ENCODE data around the gene CFAP53. TPM values are rescaled to one million over a fixed set of nuclear protein-coding genes. Genes with fewer than 3 reads are reported as not detected.

Gene CFAP53
- total RNA-seq, 1 donor from 2014 or later, result 0.63 TPM

- H3K4me3 Mint-ChIP-seq, result no peak overlapping the region
- H3K27ac Mint-ChIP-seq, result no peak overlapping the region
- intact Hi-C loops (cut with micrococcal nuclease), result loop anchor here (10.0 kb wide), 1 partner anchor 185 kb away; no protein-coding TSS in a partner anchor
- no peaks in the 10 kb centered on the region for H3K9me3 Mint-ChIP-seq
- no peaks in the 10 kb centered on the region for H3K36me3 Mint-ChIP-seq (ENCODE audit: low read depth)
- H3K27me3 Mint-ChIP-seq, result peaks cover 42% of the 10 kb centered on the region
- peaks cover 11% of the 10 kb centered on the region for H3K4me1 Mint-ChIP-seq
- DNase-seq, result no peak
These were observed 76.1 kb downstream of the CFAP53 start for GRCh38 chr18:50190236-50190635.

- Mint-ChIP-seq H3K36me3 (ENCODE audit: low read depth) (no peaks in the 10 kb centered on the region), H3K27ac (no peak overlapping the region), H3K4me3 (no peak overlapping the region), H3K9me3 (no peaks in the 10 kb centered on the region), H3K27me3 (peaks cover 41% of the 10 kb centered on the region), H3K4me1 (peaks cover 11% of the 10 kb centered on the region)
- intact Hi-C loops (cut with micrococcal nuclease), result no loop called here
- no peak for DNase-seq
These were observed 77.1 kb downstream of the CFAP53 start for GRCh38 chr18:50189160-50189559.

- intact Hi-C loops (cut with micrococcal nuclease), result no loop called here
- no peak for DNase-seq
- peaks cover 39% of the 10 kb centered on the region for H3K27me3 Mint-ChIP-seq
- peaks cover 9% of the 10 kb centered on the region for H3K4me1 Mint-ChIP-seq
- no peak overlapping the region for H3K4me3 Mint-ChIP-seq
- H3K9me3 Mint-ChIP-seq, result no peaks in the 10 kb centered on the region
- H3K27ac Mint-ChIP-seq, result no peak overlapping the region
- H3K36me3 Mint-ChIP-seq (ENCODE audit: low read depth), result no peaks in the 10 kb centered on the region
These were observed 77.6 kb downstream of the CFAP53 start for GRCh38 chr18:50188652-50189051.

- H3K36me3 Mint-ChIP-seq (ENCODE audit: low read depth), result no peaks in the 10 kb centered on the region
- intact Hi-C loops (cut with micrococcal nuclease), result no loop called here
- peaks cover 9% of the 10 kb centered on the region for H3K4me1 Mint-ChIP-seq
- peaks cover 31% of the 10 kb centered on the region for H3K27me3 Mint-ChIP-seq
- no peak for DNase-seq
- H3K9me3 Mint-ChIP-seq, result no peaks in the 10 kb centered on the region
- H3K27ac Mint-ChIP-seq, result no peak overlapping the region
- no peak overlapping the region for H3K4me3 Mint-ChIP-seq
These were observed 78.6 kb downstream of the CFAP53 start for GRCh38 chr18:50187659-50188058.

GRCh38 chr18:50186385-50186784 is 79.9 kb downstream of the CFAP53 start:
- DNase-seq, result no peak
- Mint-ChIP-seq H3K9me3 (no peaks in the 10 kb centered on the region), H3K4me3 (no peak overlapping the region), H3K27ac (no peak overlapping the region), H3K27me3 (peaks cover 24% of the 10 kb centered on the region), H3K36me3 (ENCODE audit: low read depth) (no peaks in the 10 kb centered on the region), H3K4me1 (peaks cover 9% of the 10 kb centered on the region)
- intact Hi-C loops (cut with micrococcal nuclease), result no loop called here

- H3K4me3 Mint-ChIP-seq, result no peak overlapping the region
- no peaks in the 10 kb centered on the region for H3K36me3 Mint-ChIP-seq (ENCODE audit: low read depth)
- H3K4me1 Mint-ChIP-seq, result peaks cover 2% of the 10 kb centered on the region
- H3K27ac Mint-ChIP-seq, result no peak overlapping the region
- DNase-seq, result no peak
- H3K9me3 Mint-ChIP-seq, result no peaks in the 10 kb centered on the region
- intact Hi-C loops (cut with micrococcal nuclease), result no loop called here
- peaks cover 16% of the 10 kb centered on the region for H3K27me3 Mint-ChIP-seq
These were observed 82.7 kb downstream of the CFAP53 start for GRCh38 chr18:50183556-50183955.

GRCh38 chr18:50182511-50182910 is 83.8 kb downstream of the CFAP53 start:
- intact Hi-C loops (cut with micrococcal nuclease), result no loop called here
- H3K9me3 Mint-ChIP-seq, result no peaks in the 10 kb centered on the region

GRCh38 chr18:50181590-50181989 is 84.7 kb downstream of the CFAP53 start:
- no peak for DNase-seq
- H3K27me3 Mint-ChIP-seq, result peaks cover 25% of the 10 kb centered on the region
- no peaks in the 10 kb centered on the region for H3K36me3 Mint-ChIP-seq (ENCODE audit: low read depth)
- intact Hi-C loops (cut with micrococcal nuclease), result no loop called here
- H3K4me1 Mint-ChIP-seq, result peaks cover 2% of the 10 kb centered on the region
- no peak overlapping the region for H3K27ac Mint-ChIP-seq
- no peaks in the 10 kb centered on the region for H3K9me3 Mint-ChIP-seq
- no peak overlapping the region for H3K4me3 Mint-ChIP-seq

More at GRCh38 chr18:50182511-50182910, 83.8 kb downstream of the CFAP53 start:
- peaks cover 2% of the 10 kb centered on the region for H3K4me1 Mint-ChIP-seq
- H3K27me3 Mint-ChIP-seq, result peaks cover 21% of the 10 kb centered on the region
- no peak overlapping the region for H3K27ac Mint-ChIP-seq
- DNase-seq, result no peak
- no peak overlapping the region for H3K4me3 Mint-ChIP-seq
- no peaks in the 10 kb centered on the region for H3K36me3 Mint-ChIP-seq (ENCODE audit: low read depth)

- Mint-ChIP-seq H3K36me3 (ENCODE audit: low read depth) (no peaks in the 10 kb centered on the region), H3K27ac (no peak overlapping the region), H3K4me3 (no peak overlapping the region), H3K9me3 (no peaks in the 10 kb centered on the region), H3K27me3 (peaks cover 36% of the 10 kb centered on the region), H3K4me1 (peaks cover 2% of the 10 kb centered on the region)
- DNase-seq, result no peak
- intact Hi-C loops (cut with micrococcal nuclease), result no loop called here
These were observed 86.8 kb downstream of the CFAP53 start for GRCh38 chr18:50179465-50179864.

- Mint-ChIP-seq H3K27ac (no peak overlapping the region), H3K27me3 (peaks cover 32% of the 10 kb centered on the region), H3K9me3 (no peaks in the 10 kb centered on the region), H3K4me1 (no peaks in the 10 kb centered on the region), H3K36me3 (ENCODE audit: low read depth) (no peaks in the 10 kb centered on the region), H3K4me3 (no peak overlapping the region)
- no peak for DNase-seq
- intact Hi-C loops (cut with micrococcal nuclease), result no loop called here
These were observed 88.9 kb downstream of the CFAP53 start for GRCh38 chr18:50177294-50177992.

Other genes with a start within 250 kb of the CFAP53 start
- 0.07 and 0.14 TPM in 2 replicates for gene MYO5B, start 71.3 kb downstream of the CFAP53 start, total RNA-seq
- 91.7 and 93.3 TPM in 2 replicates for gene MBD1, start 15.0 kb upstream of the CFAP53 start, total RNA-seq
- gene CXXC1, start 21.2 kb upstream of the CFAP53 start, total RNA-seq, result 102 and 105 TPM in 2 replicates
- gene SKA1, start 108.6 kb upstream of the CFAP53 start, total RNA-seq, result 20.0 and 22.1 TPM in 2 replicates

Measured in activated CD4-positive, alpha-beta T cell treated with anti-CD3 and anti-CD28 coated beads, Interleukin-2, amount 10 ng/mL, durations not matched to agents 24 days and 14 days (primary cell).